HAP-1 (cell line): Measurements from ENCODE around the gene WIPI1.
A peak's percentile ranks its signal among the peaks of the same experiment; 100 is the strongest.

ENCODE experiments used
- DNase-seq, 2 experiments: peaks; one replicate each; pipeline ENCODE4 v3.0.0-alpha.2; 2016 to 2020; ENCODE audit warnings: low spot score in 2 of 2
- H3K27me3 ChIP-seq: fragments of 250-450 bp; sonication (Bioruptor Pico); 2 replicates; pipeline ENCODE4 v1.5.1; 2020; ENCODE audit warnings: low read depth, mild to moderate bottlenecking, moderate library complexity
- H3K36me3 ChIP-seq: fragments of 250-450 bp; sonication (Bioruptor Pico); replicated peaks from 2 replicates; pipeline ENCODE4 v1.5.1; 2020; ENCODE audit warnings: mild to moderate bottlenecking
- H3K4me1 ChIP-seq: fragments of 250-450 bp; sonication (Bioruptor Pico); 2 replicates; pipeline ENCODE4 v1.5.1; 2020; ENCODE audit warnings: mild to moderate bottlenecking
- H3K4me3 ChIP-seq: fragments of 250-450 bp; sonication (Bioruptor Pico); 2 replicates; pipeline ENCODE4 v1.5.1; 2020; ENCODE audit warnings: mild to moderate bottlenecking, moderate library complexity
- H3K9me3 ChIP-seq: fragments of 250-450 bp; sonication (Bioruptor Pico); 2 replicates; pipeline ENCODE4 v1.5.1; 2020; ENCODE audit warnings: mild to moderate bottlenecking, moderate library complexity
- in situ Hi-C: fragments of 300-500 bp; cut with MboI; formaldehyde crosslinking; loops from 3 replicates; pipeline ENCODE4 v1.14.3; 2020; ENCODE audit warnings: low sequenced_read_pairs, inconsistent platforms, mixed read lengths

WIPI1 gene

DNA sequence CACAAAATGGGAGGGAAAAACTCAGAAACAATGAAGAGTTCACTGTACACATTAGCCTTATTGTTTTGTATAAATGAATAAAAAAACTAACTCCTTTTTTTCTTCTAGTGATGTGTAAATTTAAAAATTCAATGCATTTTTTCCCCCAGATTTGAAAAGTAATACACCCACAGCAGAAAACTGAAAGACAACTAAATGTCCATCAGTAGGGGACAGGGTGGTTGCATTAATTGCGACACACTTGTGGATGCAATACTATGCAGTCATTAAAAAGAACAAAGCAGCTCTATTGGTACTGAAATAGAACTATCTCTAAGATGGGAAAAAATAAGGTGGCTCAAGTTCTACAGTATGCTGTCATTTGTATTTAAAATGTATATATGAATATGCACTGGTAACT, 13.7 kb upstream of the WIPI1 start:
- peaks cover 9% of the 10 kb centered on the region for H3K4me1 ChIP-seq
- no peaks in the 10 kb centered on the region for H3K27me3 ChIP-seq
- peaks cover 3% of the 10 kb centered on the region; the same call in 1 of the 2 replicates for H3K9me3 ChIP-seq
- in situ Hi-C loops: no loop called here
- no peak overlapping the region for H3K4me3 ChIP-seq
- DNase-seq: no peak
- H3K36me3 ChIP-seq: no peaks in the 10 kb centered on the region

DNA sequence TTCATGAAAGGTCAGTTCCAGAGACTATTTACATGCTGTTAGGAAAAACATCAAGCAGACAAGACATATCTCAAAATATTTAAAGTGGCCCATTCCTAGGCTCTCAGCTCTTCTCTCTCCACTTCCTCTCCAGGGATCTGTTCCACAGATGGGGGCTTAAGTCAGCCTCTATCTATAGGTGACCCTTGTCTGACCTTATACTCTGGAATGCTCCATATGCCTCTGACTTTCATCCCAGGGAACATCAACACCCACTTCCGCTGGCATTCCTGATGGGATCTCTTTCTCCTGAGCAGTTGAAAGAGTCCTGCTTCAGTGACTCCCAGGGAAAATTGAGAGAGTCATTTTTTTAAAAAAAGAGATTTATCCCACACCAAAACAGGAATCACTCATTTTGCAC, 11.5 kb upstream of the WIPI1 start:
- Histone ChIP-seq H3K27me3 (no peaks in the 10 kb centered on the region), H3K36me3 (no peaks in the 10 kb centered on the region), H3K9me3 (peaks cover 3% of the 10 kb centered on the region; the same call in 1 of the 2 replicates), H3K4me3 (no peak overlapping the region), H3K4me1 (peaks cover 12% of the 10 kb centered on the region)
- in situ Hi-C loops: no loop called here
- DNase-seq: no peak

DNA sequence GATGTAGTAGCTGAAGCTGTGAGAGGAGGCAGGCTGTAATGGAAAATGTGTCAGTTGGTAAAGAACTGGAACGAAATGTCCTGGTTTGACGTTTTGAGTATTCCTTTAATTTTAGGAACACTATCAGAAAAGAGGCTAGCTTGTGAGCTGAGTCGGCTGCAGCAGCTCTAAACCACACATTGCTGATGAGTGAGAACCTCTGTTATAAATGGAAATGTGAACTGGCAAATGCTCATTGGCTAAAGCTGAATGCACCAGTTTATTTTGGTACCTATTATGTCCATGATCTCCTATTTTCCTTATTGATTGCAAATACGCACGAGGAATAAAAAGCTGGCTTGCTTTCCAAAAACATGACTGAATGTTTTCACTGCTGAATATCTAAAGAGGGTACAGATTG, 11.0 kb upstream of the WIPI1 start:
- Histone ChIP-seq H3K36me3 (no peaks in the 10 kb centered on the region), H3K4me3 (no peak overlapping the region), H3K27me3 (no peaks in the 10 kb centered on the region), H3K4me1 (peaks cover 12% of the 10 kb centered on the region), H3K9me3 (peaks cover 3% of the 10 kb centered on the region; the same call in 1 of the 2 replicates)
- in situ Hi-C loops: no loop called here
- DNase-seq: no peak

DNA sequence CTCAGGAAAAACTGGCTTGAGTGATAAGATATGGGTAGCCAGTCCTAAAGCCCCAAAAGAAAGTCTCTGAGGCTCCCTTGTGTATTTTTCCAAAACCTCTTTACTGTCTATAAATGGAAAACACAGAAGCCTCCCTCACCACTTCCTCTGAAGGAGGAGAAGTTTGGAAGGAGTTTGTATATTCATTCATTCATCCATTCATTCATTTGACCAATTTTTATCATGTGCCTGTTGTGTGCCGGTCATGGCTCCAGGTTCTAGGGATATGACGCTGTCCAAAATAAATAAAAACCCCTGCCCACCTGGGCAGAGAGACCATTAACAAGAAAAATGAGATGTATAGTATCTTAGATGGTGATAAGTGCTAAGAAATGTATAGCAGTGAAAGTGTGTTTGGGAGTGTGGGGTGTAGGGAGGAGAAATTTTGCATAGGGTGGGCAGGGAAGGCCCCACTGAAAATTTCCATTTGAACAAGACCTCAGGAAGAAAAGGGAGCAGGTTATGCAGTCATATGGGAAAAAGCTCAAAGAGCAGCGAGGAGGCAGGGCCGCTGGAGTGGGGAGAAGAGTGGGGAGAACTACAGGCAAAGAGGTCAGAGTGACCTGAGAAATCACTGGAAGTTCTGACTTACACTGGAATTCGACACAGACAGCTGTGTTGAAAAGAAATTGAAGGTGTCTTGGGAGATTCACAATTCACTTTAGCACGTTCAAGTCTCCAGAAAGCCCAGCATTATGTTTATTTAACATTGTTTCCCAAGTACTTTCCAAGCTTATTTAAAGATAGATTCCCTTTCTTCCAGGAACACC, 6.1 kb upstream of the WIPI1 start:
- Histone ChIP-seq H3K36me3 (no peaks in the 10 kb centered on the region), H3K9me3 (no peaks in the 10 kb centered on the region), H3K4me1 (peaks cover 33% of the 10 kb centered on the region), H3K4me3 (no peak overlapping the region), H3K27me3 (no peaks in the 10 kb centered on the region)
- no peak for DNase-seq
- in situ Hi-C loops: no loop called here

DNA sequence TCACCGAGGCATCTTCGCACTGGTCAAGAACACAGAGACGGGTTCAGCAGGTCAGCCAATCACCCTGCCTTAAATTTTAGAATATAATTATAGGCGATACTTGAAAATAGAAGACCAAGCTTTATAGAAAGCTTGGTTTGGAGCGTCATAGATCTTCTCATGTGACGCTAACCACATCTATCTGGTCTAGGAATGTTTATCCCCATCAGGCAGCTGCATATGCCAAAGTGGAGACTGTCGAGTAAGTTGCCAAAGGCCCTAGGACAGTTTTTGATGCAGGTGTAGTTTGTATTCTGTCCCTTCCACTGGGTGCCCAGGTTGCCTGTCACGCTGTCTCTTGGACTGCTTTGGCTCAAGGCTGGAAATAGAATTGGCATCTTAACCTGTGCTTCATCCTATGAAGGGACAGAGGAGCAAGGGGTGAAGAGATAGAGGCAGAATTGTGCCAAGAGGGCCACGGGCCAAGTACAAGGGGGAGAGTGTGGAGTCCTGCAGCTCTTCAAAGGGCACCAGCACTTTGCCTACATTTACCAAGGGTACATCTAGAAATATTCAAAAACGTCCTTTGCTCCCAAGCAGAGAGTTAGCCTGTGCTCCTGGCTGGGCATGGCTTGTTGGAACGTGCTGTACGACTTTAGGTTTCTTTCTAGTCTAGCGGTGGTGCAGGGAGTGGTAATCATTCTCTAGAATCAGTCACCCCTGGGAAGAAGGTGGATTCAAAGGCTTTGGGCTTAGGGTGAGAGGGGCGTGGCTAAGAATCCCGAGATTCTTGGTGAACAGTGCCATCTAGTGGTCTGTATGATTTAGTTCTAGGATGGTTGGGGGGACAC, 5.3 kb upstream of the WIPI1 start:
- Histone ChIP-seq H3K36me3 (no peaks in the 10 kb centered on the region), H3K4me3 (no peak overlapping the region), H3K4me1 (peaks cover 35% of the 10 kb centered on the region), H3K27me3 (no peaks in the 10 kb centered on the region), H3K9me3 (no peaks in the 10 kb centered on the region)
- DNase-seq: peak; percentile 79 to 84
- in situ Hi-C loops: no loop called here

DNA sequence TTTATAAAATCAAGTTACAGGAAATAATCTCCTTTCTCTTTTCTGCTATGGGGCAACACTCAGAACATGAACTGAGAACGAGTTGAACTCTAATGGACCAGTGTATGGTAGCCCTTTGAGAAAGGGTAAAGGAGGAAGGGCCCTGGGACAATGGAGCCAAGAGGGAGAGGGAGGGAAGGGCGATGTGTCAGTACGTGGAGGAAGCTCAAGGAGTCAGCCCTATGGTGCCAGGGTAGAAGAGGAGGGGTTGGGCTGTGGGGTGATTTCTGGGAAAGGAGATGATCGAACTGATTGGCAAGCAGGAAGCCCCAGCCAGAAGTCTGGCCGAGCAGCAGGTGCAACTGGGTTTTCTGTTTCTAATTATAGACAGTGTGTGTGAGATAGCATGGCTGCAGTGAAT, 4.3 kb upstream of the WIPI1 start:
- no peak for DNase-seq
- H3K4me1 ChIP-seq: peaks cover 30% of the 10 kb centered on the region
- in situ Hi-C loops: no loop called here

DNA sequence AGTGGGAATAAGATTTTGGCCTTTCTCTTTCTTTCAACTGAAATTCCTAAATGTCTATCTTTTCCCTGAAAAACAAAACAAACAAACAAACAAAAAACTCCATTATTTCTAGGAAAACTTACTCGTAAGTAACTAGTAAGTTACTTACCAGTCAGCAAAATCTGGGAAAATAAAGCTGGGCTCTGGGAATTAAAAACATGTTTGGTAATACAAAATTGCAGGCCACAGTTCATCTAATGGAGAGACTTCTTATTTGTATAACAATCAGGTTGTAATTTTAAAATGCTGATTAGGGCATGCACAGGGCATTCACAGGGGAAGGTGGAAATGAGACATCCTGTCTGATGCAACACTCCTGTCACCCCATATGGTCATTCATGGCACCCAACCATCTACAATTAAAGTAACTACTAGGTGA, 3.8 kb upstream of the WIPI1 start:
- in situ Hi-C loops: no loop called here
- Histone ChIP-seq H3K9me3 (no peaks in the 10 kb centered on the region), H3K4me3 (no peak overlapping the region), H3K36me3 (no peaks in the 10 kb centered on the region), H3K4me1 (peaks cover 32% of the 10 kb centered on the region), H3K27me3 (no peaks in the 10 kb centered on the region)
- DNase-seq: no peak

More for the DNA sequence above, 4.3 kb upstream of the WIPI1 start:
- Histone ChIP-seq H3K36me3 (no peaks in the 10 kb centered on the region), H3K9me3 (no peaks in the 10 kb centered on the region), H3K4me3 (no peak overlapping the region), H3K27me3 (no peaks in the 10 kb centered on the region)

DNA sequence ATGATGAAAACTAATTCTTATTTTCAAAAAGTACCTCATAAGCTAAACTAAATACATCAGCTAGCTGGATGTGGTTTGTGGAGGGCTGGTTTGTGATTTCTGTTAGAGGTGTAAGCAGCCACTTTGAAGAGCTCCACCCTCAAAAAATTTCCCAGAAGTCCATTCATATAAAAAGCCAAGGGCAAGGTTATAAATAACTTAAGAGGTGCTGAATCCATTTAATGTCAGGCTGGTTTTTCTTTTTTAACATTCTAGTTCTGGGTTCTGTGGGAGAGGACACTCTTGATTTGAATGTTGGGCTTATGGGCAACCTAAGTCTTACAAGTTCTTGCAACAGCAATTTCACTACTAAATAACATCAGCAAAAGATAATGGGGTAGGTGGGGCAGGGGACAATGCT, 3.4 kb upstream of the WIPI1 start:
- H3K4me3 ChIP-seq: no peak overlapping the region
- H3K36me3 ChIP-seq: no peaks in the 10 kb centered on the region
- H3K27me3 ChIP-seq: no peaks in the 10 kb centered on the region
- no peaks in the 10 kb centered on the region for H3K9me3 ChIP-seq
- in situ Hi-C loops: no loop called here
- no peak for DNase-seq
- H3K4me1 ChIP-seq: peaks cover 32% of the 10 kb centered on the region

DNA sequence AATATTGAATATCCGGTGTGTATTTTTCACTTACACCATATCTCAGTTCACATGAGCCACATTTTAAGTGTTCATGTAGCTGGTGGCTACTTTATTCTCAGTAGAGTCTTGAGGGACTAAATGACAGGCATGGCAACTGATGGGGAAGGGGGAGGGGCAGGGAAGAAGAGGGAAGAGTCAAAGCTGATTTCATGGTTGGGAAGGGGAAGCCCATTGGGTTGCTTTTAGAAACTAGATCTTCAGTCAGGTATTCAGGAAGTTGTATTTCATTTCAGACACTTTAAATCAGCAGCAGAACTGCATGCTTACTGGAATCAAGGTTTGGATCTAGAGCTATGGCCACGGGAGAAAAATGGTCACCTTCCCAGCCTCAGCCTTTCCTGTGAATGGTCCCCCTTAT, 2.9 kb upstream of the WIPI1 start:
- Histone ChIP-seq H3K27me3 (no peaks in the 10 kb centered on the region), H3K4me1 (peaks cover 31% of the 10 kb centered on the region), H3K36me3 (no peaks in the 10 kb centered on the region), H3K4me3 (no peak overlapping the region), H3K9me3 (no peaks in the 10 kb centered on the region)
- DNase-seq: no peak
- in situ Hi-C loops: no loop called here

DNA sequence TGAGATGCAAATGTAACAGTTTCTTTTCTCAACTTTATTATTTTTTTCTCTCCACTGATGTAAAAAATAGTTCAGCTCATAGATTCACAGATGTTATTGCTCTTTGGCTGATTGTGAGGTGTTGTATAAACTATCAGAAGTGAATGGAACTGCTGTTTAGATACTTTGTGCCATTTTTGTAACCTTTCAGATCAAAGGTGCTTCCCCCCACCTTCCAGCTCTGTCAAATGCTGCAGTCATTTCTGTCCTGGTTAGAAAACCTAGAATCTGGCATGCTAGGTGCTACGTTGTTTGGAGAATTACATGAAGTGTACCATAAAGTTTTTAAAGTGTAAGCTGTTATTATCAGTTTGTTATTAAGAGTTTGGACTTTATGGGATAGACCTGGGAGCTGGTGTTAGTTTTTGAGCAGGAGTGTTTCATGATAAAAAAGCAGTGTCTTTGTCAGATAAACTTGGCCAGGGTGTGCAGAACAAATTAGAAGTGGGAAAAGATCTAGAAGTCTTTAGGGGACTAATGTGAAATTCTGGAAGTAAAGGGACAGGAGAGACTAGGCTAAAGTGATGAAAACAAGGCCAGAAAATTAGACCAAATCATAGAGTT, 1.8 kb upstream of the WIPI1 start:
- Histone ChIP-seq H3K27me3 (no peaks in the 10 kb centered on the region), H3K36me3 (no peaks in the 10 kb centered on the region), H3K4me3 (no peak overlapping the region), H3K9me3 (no peaks in the 10 kb centered on the region), H3K4me1 (peaks cover 31% of the 10 kb centered on the region)
- DNase-seq: no peak
- in situ Hi-C loops: no loop called here

DNA sequence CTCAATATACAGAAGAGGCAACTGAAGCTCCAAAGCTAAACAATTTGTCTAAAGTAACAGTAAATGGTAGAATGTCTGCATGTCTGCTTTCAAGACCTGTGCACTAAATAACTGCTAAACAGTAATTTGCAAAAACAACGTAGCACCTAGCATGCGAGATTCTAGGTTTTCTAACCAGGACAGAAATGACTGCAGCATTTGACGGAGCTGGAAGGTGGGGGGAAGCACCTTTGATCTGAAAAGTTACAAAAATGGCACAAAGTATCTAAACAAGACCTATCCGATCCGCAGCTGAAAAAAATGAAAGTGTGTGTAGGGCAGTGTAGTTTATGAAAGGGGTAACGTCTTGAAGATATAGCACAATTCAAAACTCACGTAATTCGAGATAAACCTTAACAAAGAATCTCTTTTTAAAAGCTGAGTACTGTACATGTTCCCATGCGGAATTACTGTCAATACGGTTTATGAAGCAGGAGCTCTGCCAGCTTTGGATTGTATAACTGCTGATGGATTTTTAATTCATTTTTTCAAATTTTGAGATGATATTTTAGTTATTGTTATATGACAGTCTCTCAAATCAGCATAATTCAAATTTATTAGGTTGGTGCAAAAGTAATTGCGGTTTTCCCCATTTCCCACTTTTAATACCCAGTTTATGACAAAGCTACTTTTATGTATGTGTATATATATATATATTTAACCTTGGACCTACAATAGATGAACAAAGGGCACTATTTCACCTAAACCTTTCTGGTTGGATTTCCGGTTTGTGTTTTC, 1.2 kb upstream of the WIPI1 start:
- Histone ChIP-seq H3K4me1 (peaks cover 31% of the 10 kb centered on the region), H3K9me3 (no peaks in the 10 kb centered on the region), H3K4me3 (peak overlapping the region; percentile 26), H3K36me3 (no peaks in the 10 kb centered on the region), H3K27me3 (no peaks in the 10 kb centered on the region)
- no peak for DNase-seq
- in situ Hi-C loops: no loop called here

DNA sequence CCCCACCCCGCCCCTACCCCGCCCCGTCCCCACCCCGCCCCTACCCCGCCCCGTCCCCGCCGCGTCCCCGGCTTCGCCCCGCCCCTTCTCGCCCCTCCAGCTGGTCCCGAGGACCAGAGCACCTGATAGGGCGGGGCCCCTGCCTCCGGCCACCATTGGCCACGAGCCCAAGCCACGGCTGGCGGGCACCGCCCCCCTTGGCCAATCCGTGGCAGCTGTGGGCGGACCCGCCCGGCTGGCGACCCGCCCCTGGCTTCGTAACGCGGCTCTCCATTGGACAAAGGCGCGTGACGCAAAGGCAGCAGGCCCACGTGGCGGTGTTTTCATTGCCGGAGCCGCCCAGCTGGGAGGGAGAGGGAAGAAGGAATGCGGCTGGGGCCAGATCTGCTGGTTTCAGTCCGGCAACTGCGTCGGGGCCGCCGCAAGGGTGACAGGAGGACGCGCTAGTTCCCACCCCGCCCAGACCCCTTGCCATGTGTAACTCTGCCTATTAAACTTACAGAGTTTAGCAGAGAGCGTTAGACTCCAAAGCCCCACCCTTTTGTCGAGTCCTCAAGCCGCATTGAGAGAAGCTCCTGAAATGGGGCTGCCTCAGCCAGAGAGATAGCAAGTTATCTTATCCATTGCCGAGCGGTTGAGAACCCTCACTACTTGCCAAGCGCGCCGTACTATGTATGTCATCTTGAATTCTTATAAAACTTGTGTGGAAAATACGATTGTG, 403 bp upstream of the WIPI1 start:
- Histone ChIP-seq H3K36me3 (no peaks in the 10 kb centered on the region), H3K4me3 (peak overlapping the region; percentile 26), H3K27me3 (no peaks in the 10 kb centered on the region), H3K9me3 (no peaks in the 10 kb centered on the region), H3K4me1 (peaks cover 29% of the 10 kb centered on the region)
- in situ Hi-C loops: no loop called here
- peak; percentile 98 to 100 for DNase-seq
